ENCODE measurements around the gene CNNM2. TPM values are rescaled to one million over a fixed set of nuclear protein-coding genes. Genes with fewer than 3 reads are reported as not detected.
"Not testable (repeated sequence)": the region's sequence is repeated elsewhere in the genome, so short reads cannot be mapped to it uniquely, and the experiment has no call there.

CNNM2 gene
- total RNA-seq, 2 donors from 2014 or later = 13.4 to 18.9 TPM

DNA sequence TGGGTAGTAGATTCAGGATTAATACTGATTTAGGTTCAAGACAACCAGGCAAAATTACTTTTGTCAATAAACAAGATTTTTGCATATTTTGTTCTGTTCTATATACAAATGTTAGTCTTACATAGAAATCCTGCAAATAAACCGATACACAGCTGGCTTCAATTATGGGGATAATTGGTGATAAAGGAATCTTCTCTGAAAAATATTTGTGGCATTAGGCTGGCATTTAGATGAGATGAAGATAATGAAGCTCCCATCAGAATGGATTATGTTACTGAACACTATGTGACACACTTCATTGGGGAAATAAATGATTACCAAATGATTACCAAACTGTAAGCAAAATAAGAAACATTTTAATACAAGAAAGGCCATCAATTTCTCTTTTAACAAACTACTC lies 209.1 kb downstream of the CNNM2 start:
- no peak overlapping the region for H3K27ac ChIP-seq
- H3K27me3 ChIP-seq (replicated peaks; ENCODE audit: insufficient read depth) = no peaks in the 10 kb centered on the region
- 88% methylated on average over 1 of the region's 1 CpG for WGBS
- H3K4me3 ChIP-seq = no peak overlapping the region
- H3K36me3 ChIP-seq = no peaks in the 10 kb centered on the region
- TF ChIP-seq POLR2AphosphoS5 (IDR thresholded peaks at IDR 0.05) = no peak
- no peak for TF ChIP-seq POLR2A (IDR thresholded peaks at IDR 0.05)
- TF ChIP-seq, protein P1, sequence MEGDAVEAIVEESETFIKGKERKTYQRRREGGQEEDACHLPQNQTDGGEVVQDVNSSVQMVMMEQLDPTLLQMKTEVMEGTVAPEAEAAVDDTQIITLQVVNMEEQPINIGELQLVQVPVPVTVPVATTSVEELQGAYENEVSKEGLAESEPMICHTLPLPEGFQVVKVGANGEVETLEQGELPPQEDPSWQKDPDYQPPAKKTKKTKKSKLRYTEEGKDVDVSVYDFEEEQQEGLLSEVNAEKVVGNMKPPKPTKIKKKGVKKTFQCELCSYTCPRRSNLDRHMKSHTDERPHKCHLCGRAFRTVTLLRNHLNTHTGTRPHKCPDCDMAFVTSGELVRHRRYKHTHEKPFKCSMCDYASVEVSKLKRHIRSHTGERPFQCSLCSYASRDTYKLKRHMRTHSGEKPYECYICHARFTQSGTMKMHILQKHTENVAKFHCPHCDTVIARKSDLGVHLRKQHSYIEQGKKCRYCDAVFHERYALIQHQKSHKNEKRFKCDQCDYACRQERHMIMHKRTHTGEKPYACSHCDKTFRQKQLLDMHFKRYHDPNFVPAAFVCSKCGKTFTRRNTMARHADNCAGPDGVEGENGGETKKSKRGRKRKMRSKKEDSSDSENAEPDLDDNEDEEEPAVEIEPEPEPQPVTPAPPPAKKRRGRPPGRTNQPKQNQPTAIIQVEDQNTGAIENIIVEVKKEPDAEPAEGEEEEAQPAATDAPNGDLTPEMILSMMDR (IDR thresholded peaks at IDR 0.05) = no peak
- intact Hi-C loops (cut with DNase I) = no loop called here
- H3K9me3 ChIP-seq = no peaks in the 10 kb centered on the region
- no peaks in the 10 kb centered on the region for H3K4me1 ChIP-seq (replicated peaks)
- no peak for DNase-seq (ENCODE audit: low spot score)

DNA sequence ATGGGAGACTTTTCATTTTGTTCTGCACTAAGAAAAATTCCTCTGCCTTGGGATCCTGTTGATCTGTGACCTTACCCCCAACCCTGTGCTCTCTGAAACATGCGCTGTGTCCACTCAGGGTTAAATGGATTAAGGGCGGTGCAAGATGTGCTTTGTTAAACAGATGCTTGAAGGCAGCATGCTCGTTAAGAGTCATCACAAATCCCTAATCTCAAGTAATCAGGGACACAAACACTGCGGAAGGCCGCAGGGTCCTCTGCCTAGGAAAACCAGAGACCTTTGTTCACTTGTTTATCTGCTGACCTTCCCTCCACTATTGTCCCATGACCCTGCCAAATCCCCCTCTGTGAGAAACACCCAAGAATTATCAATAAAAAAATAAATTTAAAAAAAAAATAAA lies 212.1 kb downstream of the CNNM2 start:
- H3K9me3 ChIP-seq; H3K36me3 ChIP-seq; intact Hi-C loops (cut with DNase I); DNase-seq (ENCODE audit: low spot score); H3K27me3 ChIP-seq (replicated peaks; ENCODE audit: insufficient read depth); H3K27ac ChIP-seq; H3K4me3 ChIP-seq; H3K4me1 ChIP-seq (replicated peaks): not testable (repeated sequence)
- WGBS = 83% methylated on average over 5 of the region's 5 CpGs

DNA sequence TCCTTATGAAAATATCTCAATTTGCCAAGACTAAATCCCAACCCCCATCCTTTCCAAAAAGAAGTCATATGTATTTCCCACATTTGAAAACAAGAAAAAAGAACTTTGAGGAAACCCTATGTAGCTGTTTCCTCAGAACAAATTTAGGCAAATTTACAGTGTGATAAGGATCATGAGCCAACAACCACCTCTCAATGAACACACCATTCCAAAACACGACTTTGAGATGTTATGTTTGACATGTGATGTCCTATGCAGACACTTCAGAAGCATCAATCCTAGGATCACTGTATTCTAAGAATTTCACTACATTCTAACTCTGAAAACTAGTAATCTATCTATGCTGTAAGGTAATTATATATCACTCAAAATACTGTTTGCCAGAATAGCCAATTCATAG lies 212.8 kb downstream of the CNNM2 start:
- Histone ChIP-seq H3K9me3 (no peaks in the 10 kb centered on the region), H3K4me3 (no peak overlapping the region), H3K4me1 (replicated peaks) (no peaks in the 10 kb centered on the region), H3K27ac (no peak overlapping the region), H3K36me3 (no peaks in the 10 kb centered on the region), H3K27me3 (replicated peaks; ENCODE audit: insufficient read depth) (no peaks in the 10 kb centered on the region)
- intact Hi-C loops (cut with DNase I) = no loop called here
- WGBS = 26% methylated on average over 1 of the region's 1 CpG
- no peak for TF ChIP-seq POLR2AphosphoS5 (IDR thresholded peaks at IDR 0.05)
- no peak for DNase-seq (ENCODE audit: low spot score)

DNA sequence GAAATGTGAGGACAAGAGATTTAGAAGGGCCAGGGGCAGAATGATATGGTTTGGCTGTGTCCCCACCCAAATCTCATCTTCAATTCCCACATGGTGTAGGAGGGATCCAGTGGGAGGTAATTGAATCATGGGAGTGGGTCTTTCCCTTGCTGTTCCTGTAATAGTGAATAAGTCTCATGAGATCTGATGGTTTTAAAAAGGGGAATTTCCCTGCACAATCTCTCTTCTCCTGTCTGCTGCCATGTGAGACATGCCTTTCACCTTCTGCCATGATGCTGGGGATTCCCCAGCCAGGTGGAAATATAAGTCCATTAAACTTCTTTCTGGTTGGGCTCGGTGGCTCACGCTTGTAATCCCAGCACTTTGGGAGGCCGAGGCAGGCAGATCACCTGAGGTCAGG lies 217.1 kb downstream of the CNNM2 start:
- H3K4me3 ChIP-seq; H3K4me1 ChIP-seq (replicated peaks); H3K9me3 ChIP-seq; H3K27me3 ChIP-seq (replicated peaks; ENCODE audit: insufficient read depth); H3K27ac ChIP-seq; intact Hi-C loops (cut with DNase I); DNase-seq (ENCODE audit: low spot score); H3K36me3 ChIP-seq: not testable (repeated sequence)
- 85% methylated on average over 3 of the region's 3 CpGs for WGBS

DNA sequence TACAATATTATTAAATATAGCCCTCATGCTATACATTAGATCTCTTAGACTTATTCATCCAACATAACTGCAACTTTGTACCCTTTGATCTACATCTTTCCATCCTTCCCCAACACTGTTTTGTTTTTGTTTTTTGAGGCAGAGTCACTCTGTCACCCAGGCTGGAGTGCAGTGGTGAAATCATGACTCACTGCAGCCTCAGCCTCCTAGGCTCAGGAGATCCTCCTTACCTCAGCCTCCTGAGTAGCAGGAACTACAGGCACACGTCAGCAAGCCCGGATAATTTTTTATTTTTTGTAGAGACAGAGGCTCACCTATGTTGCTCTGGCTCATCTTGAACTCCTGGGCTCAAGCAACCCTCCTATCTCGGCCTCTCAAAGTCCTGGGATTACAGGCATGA lies 221.7 kb downstream of the CNNM2 start:
- WGBS = 94% methylated on average over 3 of the region's 3 CpGs
- intact Hi-C loops (cut with DNase I) = no loop called here
- no peak for DNase-seq (ENCODE audit: low spot score)
- no peak overlapping the region for H3K27ac ChIP-seq
- peaks cover 4% of the 10 kb centered on the region for H3K4me1 ChIP-seq (replicated peaks)
- H3K36me3 ChIP-seq = peaks cover 0 to 3% of the 10 kb centered on the region in 2 donors
- no peak overlapping the region for H3K4me3 ChIP-seq
- no peaks in the 10 kb centered on the region for H3K27me3 ChIP-seq (replicated peaks; ENCODE audit: insufficient read depth)
- TF ChIP-seq, protein P1 (IDR thresholded peaks at IDR 0.05) = no peak
- TF ChIP-seq POLR2AphosphoS5 (IDR thresholded peaks at IDR 0.05) (no peak), POLR2A (IDR thresholded peaks at IDR 0.05) (no peak)
- H3K9me3 ChIP-seq = no peaks in the 10 kb centered on the region

Small RNAs within 50 kb of the gene (small RNA-seq; reads per million reads assigned to genes)
- gene AS3MT (0 reads per million in 2 donors), gene RF00026 (0 reads per million in 2 donors), gene RF02271 (0 reads per million in 2 donors)

Other genes with a start within 250 kb of the CNNM2 start
- 1 to 10 TPM; 8.0 to 8.5 TPM for gene ARL3, start 203.9 kb upstream of the CNNM2 start, total RNA-seq
- 10 to 100 TPM; 16.4 to 26.6 TPM for gene SFXN2, start 203.7 kb upstream of the CNNM2 start, total RNA-seq
- 100 to 1,000 TPM; 136 to 168 TPM for gene WBP1L, start 174.3 kb upstream of the CNNM2 start, total RNA-seq
- gene CYP17A1, start 80.9 kb upstream of the CNNM2 start, total RNA-seq = 10 to 100 TPM in 1 of 2 donors, not detected in 1; 12.8 TPM
- 10 to 100 TPM; 39.0 to 49.4 TPM for gene BORCS7, start 64.0 kb upstream of the CNNM2 start, total RNA-seq
- gene AS3MT, start 48.8 kb upstream of the CNNM2 start, total RNA-seq = 10 to 100 TPM in 1 of 2 donors, 1 to 10 TPM in 1; 8.4 to 17.4 TPM

All from prostate gland (tissue), 2 donors.